ENCODE data around the gene DOCK2. TPM values are rescaled to one million over a fixed set of nuclear protein-coding genes. Genes with fewer than 3 reads are reported as not detected.

The DOCK2 gene
- total RNA-seq, 2 experiments from 2014 or later, result 248 to 270 TPM

DNA sequence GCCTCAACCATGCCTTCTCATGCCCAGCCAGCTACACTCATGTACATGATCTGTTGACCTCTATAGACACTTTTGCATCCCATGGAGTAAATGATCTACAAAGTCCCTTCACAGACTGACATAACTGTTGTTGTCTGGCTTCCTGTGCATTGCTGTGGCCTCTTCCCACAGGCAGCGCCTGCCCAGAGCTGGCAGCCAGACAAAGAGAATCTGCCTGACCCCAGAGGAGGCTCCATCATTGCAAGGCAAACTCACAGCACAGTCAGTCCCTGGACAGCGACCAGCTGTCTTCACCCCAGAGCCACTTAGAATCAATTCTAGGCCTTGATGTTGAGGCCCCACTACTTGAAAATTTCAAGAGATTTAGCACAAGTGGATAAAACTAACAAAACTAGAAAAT, 277.7 kb downstream of the DOCK2 start:
- H3K27ac Mint-ChIP-seq, result no peak overlapping the region

DNA sequence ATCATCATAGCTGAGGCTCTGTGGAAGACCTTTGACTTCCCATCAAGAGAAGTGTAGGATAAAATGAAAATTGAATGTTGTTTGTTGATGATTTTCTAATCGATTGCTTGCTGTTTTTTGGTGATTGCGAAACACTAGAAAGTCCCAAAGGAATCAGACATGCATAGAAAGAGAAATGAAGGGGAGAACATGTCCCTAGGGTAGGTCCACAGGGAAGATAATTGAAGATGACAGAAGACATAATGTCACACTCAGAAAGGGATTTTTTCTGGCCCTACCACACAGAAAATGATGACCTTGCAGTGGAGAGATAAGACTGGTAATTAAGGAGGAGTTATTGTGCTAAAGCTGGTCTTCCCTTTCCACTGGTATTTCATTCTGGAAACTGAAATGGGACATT, 280.4 kb downstream of the DOCK2 start:
- Mint-ChIP-seq H3K36me3 (ENCODE audit: low read depth) (peaks cover 8% of the 10 kb centered on the region), H3K27me3 (no peaks in the 10 kb centered on the region), H3K4me1 (no peaks in the 10 kb centered on the region), H3K27ac (no peak overlapping the region), H3K9me3 (no peaks in the 10 kb centered on the region), H3K4me3 (no peak overlapping the region)
- DNase-seq, result no peak
- ChIA-PET POLR2A (no interaction called here), CTCF (no interaction called here)

More for the DNA sequence above, 277.7 kb downstream of the DOCK2 start:
- no peak for DNase-seq
- Mint-ChIP-seq H3K27me3 (no peaks in the 10 kb centered on the region), H3K4me1 (no peaks in the 10 kb centered on the region), H3K36me3 (ENCODE audit: low read depth) (peaks cover 8% of the 10 kb centered on the region), H3K9me3 (no peaks in the 10 kb centered on the region), H3K4me3 (no peak overlapping the region)
- ChIA-PET CTCF (no interaction called here), POLR2A (no interaction called here)

DNA sequence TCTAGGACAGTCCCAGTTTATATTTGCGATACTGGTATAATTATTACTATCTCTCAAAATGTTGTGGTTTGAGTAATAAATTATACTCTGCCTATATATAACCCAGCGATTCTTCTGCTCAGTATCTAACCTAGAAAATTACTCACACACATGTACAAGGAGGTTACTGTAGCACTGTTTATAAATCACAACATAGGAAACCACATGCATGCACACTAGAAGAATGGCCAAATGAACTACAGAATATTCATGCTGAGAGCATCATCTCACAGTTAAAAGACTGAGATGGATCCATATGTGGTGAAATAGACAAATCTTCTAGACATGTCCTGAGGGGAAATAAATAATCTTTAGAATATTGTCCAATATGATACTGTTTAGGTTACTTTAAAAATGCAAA, 281.2 kb downstream of the DOCK2 start:
- Mint-ChIP-seq H3K27me3 (no peaks in the 10 kb centered on the region), H3K36me3 (ENCODE audit: low read depth) (peaks cover 8% of the 10 kb centered on the region), H3K27ac (no peak overlapping the region), H3K4me1 (no peaks in the 10 kb centered on the region), H3K4me3 (no peak overlapping the region), H3K9me3 (no peaks in the 10 kb centered on the region)
- ChIA-PET POLR2A (no interaction called here), CTCF (no interaction called here)
- DNase-seq, result no peak

DNA sequence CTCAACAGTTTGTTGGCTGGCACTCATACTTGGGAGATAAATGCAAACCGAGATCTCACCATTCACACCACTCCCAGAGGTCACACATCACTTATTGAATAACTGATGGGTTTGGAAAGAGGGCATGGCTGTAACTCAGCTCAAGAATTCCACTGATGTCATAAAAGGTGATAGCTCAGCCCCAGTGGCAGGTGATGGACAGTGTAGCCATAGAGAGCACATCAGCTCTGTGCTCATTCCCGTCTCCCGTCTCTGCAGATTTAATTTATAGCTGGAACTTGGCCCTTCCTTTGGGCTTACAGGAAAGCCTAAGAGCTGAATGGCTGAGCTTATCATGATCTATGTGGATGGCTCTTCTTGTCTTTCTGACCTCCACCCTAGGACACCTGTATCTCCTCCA, 283.4 kb downstream of the DOCK2 start:
- DNase-seq, result no peak
- Mint-ChIP-seq H3K27me3 (no peaks in the 10 kb centered on the region), H3K36me3 (ENCODE audit: low read depth) (peaks cover 8% of the 10 kb centered on the region), H3K27ac (no peak overlapping the region), H3K4me1 (no peaks in the 10 kb centered on the region), H3K4me3 (no peak overlapping the region), H3K9me3 (no peaks in the 10 kb centered on the region)
- CTCF ChIA-PET, result no interaction called here
- POLR2A ChIA-PET, result no interaction called here

DNA sequence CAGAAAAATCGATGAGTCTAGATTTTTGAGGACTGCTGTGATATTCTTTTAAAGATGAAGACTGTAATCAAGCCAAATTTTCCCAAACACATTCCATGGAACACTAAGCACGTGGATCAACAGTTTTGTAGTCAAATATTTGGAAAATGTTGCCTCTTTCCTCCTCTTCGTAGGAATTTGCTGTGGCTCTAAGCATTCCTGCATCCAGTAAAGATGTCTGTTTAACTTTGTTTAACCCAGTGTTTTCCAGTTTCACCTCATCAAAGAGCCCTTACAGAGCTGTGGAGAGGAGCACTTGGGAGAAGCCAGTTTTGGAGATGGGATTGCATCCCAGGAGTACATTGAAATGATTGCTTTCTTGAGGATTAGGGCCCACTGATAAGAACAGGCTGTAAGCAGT, 284.3 kb downstream of the DOCK2 start:
- Mint-ChIP-seq H3K27me3 (no peaks in the 10 kb centered on the region), H3K36me3 (ENCODE audit: low read depth) (peaks cover 10% of the 10 kb centered on the region), H3K4me1 (no peaks in the 10 kb centered on the region), H3K9me3 (no peaks in the 10 kb centered on the region), H3K4me3 (no peak overlapping the region), H3K27ac (no peak overlapping the region)
- POLR2A ChIA-PET, result no interaction called here
- CTCF ChIA-PET, result no interaction called here
- no peak for DNase-seq

DNA sequence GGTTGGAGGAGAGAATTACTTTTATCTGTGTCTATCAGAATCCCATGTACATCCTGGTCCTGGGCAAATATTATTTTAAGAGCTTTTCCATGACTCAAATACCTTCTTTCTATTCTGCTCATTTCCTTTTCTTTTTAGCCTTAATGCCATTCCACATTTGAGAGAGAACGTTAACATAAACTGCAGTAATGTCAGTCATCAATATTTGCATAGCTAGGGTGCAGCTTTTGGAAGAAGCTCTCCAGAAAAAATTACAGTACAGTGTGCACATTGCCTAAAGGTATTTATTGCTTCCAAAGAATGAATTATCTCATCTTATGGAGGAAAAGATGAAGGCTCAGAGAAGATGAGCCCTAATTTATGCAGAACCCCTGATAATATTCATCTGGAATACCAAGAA, 284.9 kb downstream of the DOCK2 start:
- Mint-ChIP-seq H3K9me3 (no peaks in the 10 kb centered on the region), H3K27ac (no peak overlapping the region), H3K4me3 (no peak overlapping the region), H3K4me1 (no peaks in the 10 kb centered on the region), H3K27me3 (no peaks in the 10 kb centered on the region), H3K36me3 (ENCODE audit: low read depth) (peaks cover 13% of the 10 kb centered on the region)
- ChIA-PET POLR2A (interaction anchor here (1.0 to 1.1 kb wide), 2 partner anchors 8 to 21 kb away, joined by 3 read pairs; no protein-coding TSS in a partner anchor), CTCF (interaction anchor here (1.1 kb wide), 1 partner anchor 178 kb away, joined by 3 read pairs; no protein-coding TSS in a partner anchor)
- DNase-seq, result no peak

DNA sequence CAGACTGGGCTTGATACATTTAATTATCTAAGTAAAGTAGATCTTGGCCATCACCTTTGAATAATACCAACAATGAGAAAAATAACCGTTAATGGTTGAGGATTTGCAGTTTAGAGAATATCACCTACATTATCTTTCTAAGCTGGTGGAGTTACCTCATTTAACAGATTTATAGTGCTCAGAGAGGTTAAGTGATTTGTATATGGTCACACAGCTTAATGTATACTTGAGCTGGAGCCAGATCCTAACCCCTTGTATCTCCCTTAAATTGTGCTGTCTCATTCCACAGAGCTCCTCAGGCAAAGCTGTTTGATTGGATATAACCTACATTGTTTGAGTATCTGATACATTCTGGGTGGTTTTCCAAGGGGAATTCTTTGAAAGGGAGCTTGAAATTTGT, 285.4 kb downstream of the DOCK2 start:
- POLR2A ChIA-PET, result interaction anchor here (1.0 to 1.1 kb wide), 2 partner anchors 9 to 20 kb away, joined by 3 read pairs; no protein-coding TSS in a partner anchor
- H3K9me3 Mint-ChIP-seq, result no peaks in the 10 kb centered on the region
- no peak overlapping the region for H3K4me3 Mint-ChIP-seq
- H3K27me3 Mint-ChIP-seq, result no peaks in the 10 kb centered on the region
- H3K4me1 Mint-ChIP-seq, result no peaks in the 10 kb centered on the region
- H3K27ac Mint-ChIP-seq, result no peak overlapping the region
- H3K36me3 Mint-ChIP-seq (ENCODE audit: low read depth), result peaks cover 12% of the 10 kb centered on the region
- DNase-seq, result no peak
- CTCF ChIA-PET, result interaction anchor here (1.0 to 1.1 kb wide), 2 partner anchors 13 to 177 kb away, joined by 3 read pairs; no protein-coding TSS in a partner anchor

DNA sequence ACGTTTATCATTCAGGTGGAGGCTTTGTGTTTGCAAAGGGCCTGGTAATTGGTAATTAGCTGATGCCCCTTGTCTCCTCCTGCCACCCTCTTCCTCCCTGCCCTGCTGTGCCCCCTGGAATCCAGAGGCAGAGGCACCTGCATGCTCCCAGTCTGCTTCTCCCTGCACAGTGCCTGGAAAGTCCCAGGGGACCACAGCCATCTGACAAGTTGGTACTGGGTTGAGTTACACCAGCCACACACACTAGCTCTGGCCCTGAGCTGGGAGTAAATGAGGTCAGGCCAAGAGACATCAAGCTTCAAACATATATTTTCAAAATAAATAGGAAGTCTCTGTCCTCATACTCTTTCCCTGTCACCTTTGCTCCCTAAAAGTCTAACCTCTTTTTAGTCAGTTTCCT, 286.9 kb downstream of the DOCK2 start:
- CTCF ChIA-PET, result no interaction called here
- Mint-ChIP-seq H3K9me3 (no peaks in the 10 kb centered on the region), H3K4me1 (no peaks in the 10 kb centered on the region), H3K4me3 (no peak overlapping the region), H3K36me3 (ENCODE audit: low read depth) (peaks cover 16% of the 10 kb centered on the region), H3K27ac (no peak overlapping the region), H3K27me3 (no peaks in the 10 kb centered on the region)
- POLR2A ChIA-PET, result no interaction called here
- no peak for DNase-seq

DNA sequence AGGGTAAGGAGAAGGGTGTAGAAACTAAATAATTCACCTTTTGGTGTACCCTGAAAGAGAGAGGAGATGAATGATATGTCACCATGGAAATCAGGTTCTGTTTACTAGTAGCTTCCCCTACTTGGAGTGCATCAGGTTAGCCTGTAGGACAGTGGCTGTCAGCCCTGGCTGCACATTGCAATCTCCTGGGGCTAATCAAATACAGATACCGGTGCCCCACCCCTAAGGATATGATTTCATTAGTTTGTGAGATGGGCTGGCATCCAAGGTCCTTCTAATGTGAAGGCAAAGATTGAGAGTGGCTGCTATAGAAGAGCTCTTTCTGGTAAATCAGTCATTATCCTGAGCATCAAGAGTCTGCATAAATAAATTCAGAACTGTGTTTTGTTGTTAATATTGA, 296.1 kb downstream of the DOCK2 start:
- no peak for DNase-seq
- Mint-ChIP-seq H3K27ac (no peak overlapping the region), H3K9me3 (no peaks in the 10 kb centered on the region), H3K27me3 (no peaks in the 10 kb centered on the region), H3K4me1 (peaks cover 17% of the 10 kb centered on the region), H3K4me3 (no peak overlapping the region), H3K36me3 (ENCODE audit: low read depth) (peaks cover 17% of the 10 kb centered on the region)
- POLR2A ChIA-PET, result no interaction called here
- CTCF ChIA-PET, result no interaction called here

DNA sequence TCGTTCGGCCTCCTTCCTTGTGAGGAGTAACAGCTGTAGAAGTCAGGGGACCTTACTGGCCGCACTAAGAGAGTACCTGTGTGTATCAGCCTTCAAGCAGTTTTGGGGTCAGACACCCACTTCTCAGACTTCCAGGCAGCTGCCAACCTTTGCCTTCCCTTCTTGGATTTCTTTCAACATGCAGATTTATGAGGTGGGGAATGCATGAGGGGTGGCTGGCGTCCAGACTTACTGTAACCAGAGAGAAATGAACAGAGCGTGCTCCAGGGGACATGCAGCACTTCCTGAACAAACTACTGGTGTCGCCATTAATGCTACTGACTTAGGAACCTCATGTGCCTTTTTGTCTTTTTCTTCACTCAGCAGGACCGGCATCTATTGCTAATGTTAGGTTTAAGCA, 296.5 kb downstream of the DOCK2 start:
- Mint-ChIP-seq H3K4me1 (peaks cover 17% of the 10 kb centered on the region), H3K36me3 (ENCODE audit: low read depth) (peaks cover 13% of the 10 kb centered on the region), H3K27ac (no peak overlapping the region), H3K9me3 (no peaks in the 10 kb centered on the region), H3K27me3 (no peaks in the 10 kb centered on the region), H3K4me3 (no peak overlapping the region)
- no peak for DNase-seq
- ChIA-PET POLR2A (no interaction called here), CTCF (no interaction called here)

DNA sequence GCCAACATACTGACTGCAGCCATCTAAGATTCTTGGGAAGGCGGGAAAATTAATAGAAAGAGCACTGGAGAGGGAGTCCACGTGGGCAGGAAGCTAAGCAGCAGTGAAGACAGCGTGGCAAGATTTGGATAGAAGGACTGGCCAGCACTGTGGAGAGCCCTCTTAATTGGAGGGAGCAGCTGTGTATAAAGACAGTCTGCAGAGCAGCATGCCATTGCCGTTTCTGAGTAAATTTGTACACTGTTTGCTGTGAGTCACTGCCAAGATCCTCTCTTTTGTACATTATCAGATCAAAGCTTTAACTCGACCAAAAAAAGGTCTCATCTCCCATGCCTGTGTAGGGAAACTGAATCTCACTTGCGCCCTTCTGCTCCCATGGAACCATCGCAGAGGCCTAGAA, 297.9 kb downstream of the DOCK2 start:
- H3K27me3 Mint-ChIP-seq, result no peaks in the 10 kb centered on the region
- H3K9me3 Mint-ChIP-seq, result no peaks in the 10 kb centered on the region
- H3K27ac Mint-ChIP-seq, result no peak overlapping the region
- no peak for DNase-seq
- H3K4me3 Mint-ChIP-seq, result no peak overlapping the region
- H3K4me1 Mint-ChIP-seq, result peaks cover 17% of the 10 kb centered on the region
- ChIA-PET CTCF (no interaction called here), POLR2A (no interaction called here)
- H3K36me3 Mint-ChIP-seq (ENCODE audit: low read depth), result peaks cover 13% of the 10 kb centered on the region

DNA sequence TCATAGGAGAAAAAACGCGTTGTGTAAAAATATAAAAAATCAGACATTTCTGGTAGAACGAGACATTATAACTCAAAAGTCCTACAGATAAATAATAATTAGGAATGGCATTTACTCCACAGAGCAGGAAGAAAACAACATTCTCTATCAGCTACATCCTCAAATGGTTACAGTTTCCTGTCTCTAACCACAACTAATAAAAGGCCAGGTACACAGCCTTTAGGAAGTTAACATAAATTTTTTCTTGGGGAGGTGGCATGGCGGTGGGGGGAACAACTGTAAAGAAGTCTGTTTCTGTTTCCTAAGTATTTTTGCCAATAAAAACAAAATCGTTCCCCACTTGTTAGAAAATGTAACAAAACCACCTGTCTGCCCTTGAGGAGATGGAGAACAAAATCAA, 298.7 kb downstream of the DOCK2 start:
- H3K9me3 Mint-ChIP-seq, result no peaks in the 10 kb centered on the region
- no peak for DNase-seq
- no peaks in the 10 kb centered on the region for H3K27me3 Mint-ChIP-seq
- peaks cover 13% of the 10 kb centered on the region for H3K36me3 Mint-ChIP-seq (ENCODE audit: low read depth)
- peak overlapping the region; percentile 6 for H3K27ac Mint-ChIP-seq
- H3K4me1 Mint-ChIP-seq, result peaks cover 17% of the 10 kb centered on the region
- ChIA-PET CTCF (interaction anchor here (0.9 kb wide), 1 partner anchor 13 kb away, joined by 3 read pairs; no protein-coding TSS in a partner anchor), POLR2A (interaction anchor here (0.5 kb wide), 1 partner anchor 397 kb away, joined by 3 read pairs; no protein-coding TSS in a partner anchor)
- no peak overlapping the region for H3K4me3 Mint-ChIP-seq

DNA sequence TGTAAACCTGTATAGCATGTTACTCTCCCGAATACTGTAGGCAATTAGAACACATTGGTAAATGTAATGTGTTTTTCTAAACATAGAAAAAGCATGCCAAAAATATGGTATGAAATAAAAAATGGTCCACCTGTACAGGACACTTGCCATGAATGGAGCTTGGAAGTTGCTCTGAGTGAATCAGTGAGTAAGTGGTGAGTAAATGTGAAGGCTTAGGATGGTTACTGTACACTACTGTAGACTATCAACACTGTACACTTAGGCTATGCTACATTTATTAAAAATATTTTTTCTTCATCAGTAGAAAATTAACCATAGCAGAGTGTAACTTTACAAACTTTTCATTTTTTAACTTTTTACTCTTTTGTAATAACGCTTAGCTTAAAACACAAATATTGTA, 301.4 kb downstream of the DOCK2 start:
- no peak overlapping the region for H3K27ac Mint-ChIP-seq
- CTCF ChIA-PET, result no interaction called here

DNA sequence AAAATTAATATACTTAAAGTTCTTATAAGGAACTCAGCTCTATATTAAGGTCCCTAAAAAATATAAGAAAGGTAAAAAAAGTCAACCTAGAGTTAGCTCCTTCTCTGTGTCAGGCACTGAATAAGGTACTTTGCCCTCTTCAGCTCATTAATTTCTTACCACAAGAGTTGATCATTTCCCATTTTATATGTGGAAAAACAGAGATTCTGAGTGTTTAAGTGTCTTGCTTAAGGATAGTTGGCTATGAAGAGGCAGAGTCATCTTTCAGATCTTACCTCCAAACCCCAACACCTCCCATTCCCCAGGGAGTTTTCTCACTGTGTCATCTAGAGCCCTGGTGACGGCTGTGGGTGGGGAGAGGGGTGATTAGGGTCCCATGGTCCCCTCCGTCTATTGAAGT, 302.7 kb downstream of the DOCK2 start:
- peaks cover 16% of the 10 kb centered on the region for H3K4me1 Mint-ChIP-seq
- H3K4me3 Mint-ChIP-seq, result no peak overlapping the region
- DNase-seq, result no peak
- no peak overlapping the region for H3K27ac Mint-ChIP-seq
- ChIA-PET CTCF (no interaction called here), POLR2A (no interaction called here)
- no peaks in the 10 kb centered on the region for H3K27me3 Mint-ChIP-seq
- H3K9me3 Mint-ChIP-seq, result no peaks in the 10 kb centered on the region
- H3K36me3 Mint-ChIP-seq (ENCODE audit: low read depth), result peaks cover 9% of the 10 kb centered on the region

More for the DNA sequence above, 301.4 kb downstream of the DOCK2 start:
- Mint-ChIP-seq H3K4me3 (no peak overlapping the region), H3K9me3 (no peaks in the 10 kb centered on the region), H3K4me1 (peaks cover 17% of the 10 kb centered on the region), H3K27me3 (no peaks in the 10 kb centered on the region), H3K36me3 (ENCODE audit: low read depth) (peaks cover 9% of the 10 kb centered on the region)
- no peak for DNase-seq
- POLR2A ChIA-PET, result no interaction called here

DNA sequence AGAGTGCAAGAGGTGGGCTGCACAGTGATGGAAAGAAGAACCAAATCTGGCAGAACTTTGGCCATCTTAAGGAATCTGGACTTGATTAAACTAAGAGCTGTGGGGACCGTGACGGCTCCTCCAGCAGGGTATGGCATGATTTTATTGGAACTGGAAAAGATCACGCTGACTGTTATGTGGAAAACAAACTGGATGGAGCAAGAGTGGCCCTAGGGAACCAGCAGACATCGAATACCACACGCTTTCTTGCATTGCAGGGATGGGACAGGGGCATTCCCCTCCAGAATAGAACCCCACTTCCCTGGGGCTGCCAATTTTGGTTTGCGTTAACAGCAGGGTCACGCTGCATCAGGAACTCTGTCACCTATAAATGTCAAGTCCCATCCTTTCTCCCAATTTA, 304.5 kb downstream of the DOCK2 start:
- peaks cover 6% of the 10 kb centered on the region for H3K36me3 Mint-ChIP-seq (ENCODE audit: low read depth)
- H3K27ac Mint-ChIP-seq, result no peak overlapping the region
- DNase-seq, result no peak
- no peaks in the 10 kb centered on the region for H3K4me1 Mint-ChIP-seq
- no peaks in the 10 kb centered on the region for H3K27me3 Mint-ChIP-seq
- ChIA-PET POLR2A (no interaction called here), CTCF (no interaction called here)
- no peaks in the 10 kb centered on the region for H3K9me3 Mint-ChIP-seq
- H3K4me3 Mint-ChIP-seq, result no peak overlapping the region

All from activated CD4-positive, alpha-beta memory T cell treated with anti-CD3 and anti-CD28 coated beads, Interleukin-2, amount 10 ng/mL, durations not matched to agents 7 days and 5 days (primary cell).